Effector CD4-positive, alpha-beta T cell (primary cell): ENCODE measurements around the gene LRRC8B.

Experiments used
- DNase-seq: peaks from one replicate; pipeline ENCODE4 v3.0.0-alpha.2; 2020

The LRRC8B gene

GRCh38 chr1:89635825-89636815 is 111.5 kb downstream of the LRRC8B start:
- no peak for DNase-seq

DNA sequence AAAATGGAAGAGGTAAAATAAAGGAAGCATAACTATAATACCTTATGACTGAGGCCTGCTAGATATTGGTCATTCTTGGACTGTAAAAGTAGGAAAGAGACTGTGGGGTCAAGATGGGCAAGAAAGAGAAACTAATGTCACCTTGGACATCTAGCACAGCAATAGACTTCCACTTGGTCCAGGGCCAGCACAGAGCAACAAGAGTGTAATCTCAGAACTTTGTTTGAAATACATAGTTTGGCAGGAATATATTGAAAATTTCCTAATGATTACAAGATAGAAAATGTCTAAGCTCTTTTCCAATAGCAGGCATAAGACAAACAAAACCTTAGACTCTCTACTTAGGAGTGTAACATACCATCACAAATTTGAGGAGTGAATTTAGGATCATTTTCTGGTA is 112.9 kb downstream of the LRRC8B start:
- DNase-seq = no peak

DNA sequence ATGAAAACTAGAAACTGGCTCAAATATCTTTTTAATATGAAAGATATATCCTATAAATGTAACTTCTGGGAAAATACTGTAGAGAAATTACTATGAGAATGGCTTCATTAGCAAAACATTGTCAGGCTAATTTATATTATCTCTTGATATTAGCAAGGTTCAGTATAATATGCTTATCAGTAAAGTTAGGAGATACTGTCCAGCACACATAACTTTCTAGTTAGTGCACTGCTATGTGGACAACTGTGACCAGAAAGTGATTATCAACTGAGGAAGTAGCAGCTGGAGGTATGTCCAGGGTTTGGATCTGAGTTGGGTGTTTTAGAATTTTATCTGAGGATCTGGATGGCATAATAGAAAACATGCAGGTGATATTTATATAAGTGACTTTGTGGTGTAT is 115.8 kb downstream of the LRRC8B start:
- DNase-seq = no peak

GRCh38 chr1:89641781-89642180 is 117.2 kb downstream of the LRRC8B start:
- no peak for DNase-seq

GRCh38 chr1:89643577-89643976 is 118.9 kb downstream of the LRRC8B start:
- no peak for DNase-seq

DNA sequence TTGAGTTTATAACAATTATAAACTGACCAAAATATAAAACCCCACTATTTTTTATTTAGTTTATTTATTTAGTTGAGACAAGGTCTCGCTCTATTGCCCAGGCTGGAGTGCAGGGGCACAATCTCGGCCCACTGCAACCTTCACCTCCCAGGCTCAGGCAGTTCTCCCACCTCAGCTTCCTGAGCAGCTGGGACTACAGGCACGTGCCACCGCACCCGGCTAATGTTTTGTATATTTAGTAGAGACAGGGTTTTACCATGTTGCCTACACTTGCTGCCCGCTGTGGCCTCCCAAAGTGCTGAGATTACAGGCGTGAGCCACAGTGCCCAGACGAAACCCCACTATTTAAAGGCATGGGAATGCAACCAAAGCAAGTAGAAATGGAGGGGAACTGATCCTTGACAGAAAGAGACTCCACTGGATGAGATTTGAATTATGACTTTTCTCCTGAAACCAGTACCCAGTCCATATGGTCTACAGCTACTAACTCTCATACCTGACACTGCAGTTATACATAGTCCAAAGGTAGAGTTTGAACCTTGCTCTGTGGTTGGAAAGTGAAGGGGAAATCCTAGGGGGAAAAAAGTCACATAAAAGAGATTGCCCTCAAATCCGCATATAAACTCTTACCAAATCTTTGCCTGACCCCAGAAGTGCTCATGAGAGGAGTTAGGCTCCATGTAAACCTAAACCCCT is 119.6 kb downstream of the LRRC8B start:
- no peak for DNase-seq

DNA sequence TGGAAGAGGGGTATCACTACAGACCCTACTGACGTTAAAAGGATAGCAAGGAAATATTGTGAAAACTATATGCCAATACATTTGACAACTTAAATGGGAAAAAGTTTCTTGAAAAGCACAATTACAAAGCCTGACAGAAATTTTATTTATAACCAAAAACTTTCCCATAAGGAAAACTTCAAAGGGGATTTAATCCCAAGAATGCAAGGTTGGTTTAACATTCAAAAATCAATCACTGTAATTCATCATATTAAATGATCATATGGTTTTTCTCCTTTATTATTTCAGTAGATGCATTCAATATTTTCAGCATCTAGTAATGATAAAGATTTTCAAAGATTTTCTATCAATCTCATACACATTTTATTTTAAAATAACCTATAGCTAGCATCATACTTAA is 121.6 kb downstream of the LRRC8B start:
- no peak for DNase-seq
